HG03060 (cell line): Measurements from ENCODE around the gene KCTD3.
A peak's percentile ranks its signal among the peaks of the same experiment; 100 is the strongest.

Experiments used
- ATAC-seq: cut with Tn5 transposase; IDR thresholded peaks from one replicate; pipeline ENCODE4 v1.9.1; 2021; ENCODE audit warnings: low read depth, moderate number of reproducible peaks; ENCODE audit not compliant: unreplicated experiment

The KCTD3 gene

DNA sequence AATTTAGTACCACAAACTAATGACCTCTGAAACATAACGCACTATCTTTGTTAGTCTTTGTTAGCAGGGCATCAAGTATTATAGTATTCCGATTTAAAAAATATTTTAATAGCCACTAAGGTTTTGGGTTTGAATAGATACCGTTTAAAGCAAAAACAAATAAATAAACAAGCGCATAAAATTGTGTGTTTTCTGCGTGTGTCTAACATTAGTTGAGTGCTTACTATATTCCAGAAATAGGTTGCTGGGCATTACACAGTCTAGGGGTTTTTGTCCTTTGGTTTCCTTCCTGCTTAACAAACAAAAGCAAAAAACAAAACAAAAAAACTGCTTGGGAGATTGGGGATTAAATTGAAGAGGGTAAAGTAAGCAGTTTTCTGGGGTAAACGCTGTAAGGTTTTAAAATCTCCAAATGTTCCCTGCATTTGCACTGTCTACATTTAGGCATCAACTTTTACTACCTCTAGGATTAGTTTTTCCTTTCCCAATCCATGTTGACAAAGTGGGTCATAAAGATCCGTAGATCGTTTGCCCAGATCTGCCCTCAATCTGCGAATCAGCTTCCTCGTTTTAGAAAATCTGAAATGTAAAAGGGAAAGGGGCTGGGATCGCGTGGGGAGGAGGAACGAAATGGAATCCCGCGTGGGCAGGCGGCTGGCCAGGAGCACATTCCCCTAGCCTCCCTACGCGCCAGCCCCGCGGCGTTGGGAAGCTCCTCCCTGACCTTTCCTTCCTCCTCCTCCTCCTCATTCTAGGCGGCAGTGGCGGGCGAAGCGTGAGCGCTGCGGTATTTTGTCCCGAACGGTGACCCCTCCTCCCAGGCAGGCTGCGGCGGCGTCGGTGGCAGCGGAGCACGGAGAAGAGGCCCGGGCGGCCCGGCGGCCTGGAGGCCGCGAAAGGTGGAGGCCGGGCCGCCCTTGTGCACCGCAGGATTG, at the start of gene KCTD3:
KCTD3 (plus strand) TSS at position 749 of the 935 bp plus-strand sequence. CDS start 382 bp downstream, outside the sequence.
- ATAC-seq: peak; percentile 19

DNA sequence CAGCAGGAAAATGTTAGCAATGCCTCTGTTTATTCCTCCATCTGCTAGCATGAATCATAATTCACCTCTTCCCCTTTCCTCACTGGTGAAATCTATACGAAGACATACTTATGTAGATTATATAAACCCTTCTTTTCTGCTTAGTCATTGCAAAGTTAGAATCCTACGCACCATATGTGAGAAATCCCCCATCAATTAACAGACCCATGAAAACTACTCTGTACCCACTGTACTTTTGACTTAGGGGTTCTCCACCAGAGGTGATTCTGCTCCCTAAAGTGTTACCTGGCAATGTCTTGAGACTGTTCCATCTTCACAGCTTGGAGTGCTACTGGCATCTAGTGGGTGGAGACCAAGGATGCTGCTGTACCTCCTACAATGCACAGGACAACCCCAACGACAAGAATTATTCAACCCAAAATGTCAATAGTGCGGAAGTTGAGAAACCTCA, 49.6 kb upstream of the KCTD3 start:
- no peak for ATAC-seq

DNA sequence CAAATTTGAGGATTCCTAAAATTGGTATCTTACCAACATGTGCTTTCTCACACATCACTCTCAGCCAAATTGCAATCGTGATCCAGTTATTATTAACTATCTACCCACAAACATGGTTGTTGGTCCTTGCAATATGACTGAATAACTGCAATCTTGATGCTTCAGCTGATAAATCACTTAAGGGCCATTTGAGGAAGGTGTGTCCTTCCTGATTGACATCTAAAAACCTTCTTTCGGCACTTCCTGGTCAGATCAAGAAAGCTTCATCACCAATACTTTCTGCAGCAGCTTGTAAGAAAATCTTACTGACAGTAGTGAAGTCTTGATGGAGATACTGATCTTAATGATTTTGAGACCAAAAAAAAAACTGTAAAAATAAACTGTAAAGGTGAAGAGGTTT, 48.5 kb upstream of the KCTD3 start:
- ATAC-seq: no peak

DNA sequence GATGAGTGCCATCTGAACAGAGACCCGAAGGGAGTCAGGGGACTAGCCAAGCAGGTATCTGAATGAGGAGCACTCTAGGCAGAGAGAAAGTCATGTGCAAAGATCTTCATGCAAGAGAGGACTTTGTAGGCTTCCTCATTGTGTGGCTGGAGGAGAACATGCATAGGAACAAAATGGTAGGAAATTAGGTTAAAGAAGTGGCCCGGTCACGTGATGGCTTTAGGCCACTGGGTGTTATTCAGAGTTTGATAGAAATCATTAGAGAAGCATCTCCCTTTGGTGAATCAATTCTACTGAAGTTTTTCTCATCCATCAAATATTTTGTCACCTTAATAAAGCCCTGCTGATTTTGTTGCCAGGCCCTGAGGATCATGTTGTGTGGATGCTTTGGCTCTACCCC, 45.8 kb upstream of the KCTD3 start:
- ATAC-seq: no peak

DNA sequence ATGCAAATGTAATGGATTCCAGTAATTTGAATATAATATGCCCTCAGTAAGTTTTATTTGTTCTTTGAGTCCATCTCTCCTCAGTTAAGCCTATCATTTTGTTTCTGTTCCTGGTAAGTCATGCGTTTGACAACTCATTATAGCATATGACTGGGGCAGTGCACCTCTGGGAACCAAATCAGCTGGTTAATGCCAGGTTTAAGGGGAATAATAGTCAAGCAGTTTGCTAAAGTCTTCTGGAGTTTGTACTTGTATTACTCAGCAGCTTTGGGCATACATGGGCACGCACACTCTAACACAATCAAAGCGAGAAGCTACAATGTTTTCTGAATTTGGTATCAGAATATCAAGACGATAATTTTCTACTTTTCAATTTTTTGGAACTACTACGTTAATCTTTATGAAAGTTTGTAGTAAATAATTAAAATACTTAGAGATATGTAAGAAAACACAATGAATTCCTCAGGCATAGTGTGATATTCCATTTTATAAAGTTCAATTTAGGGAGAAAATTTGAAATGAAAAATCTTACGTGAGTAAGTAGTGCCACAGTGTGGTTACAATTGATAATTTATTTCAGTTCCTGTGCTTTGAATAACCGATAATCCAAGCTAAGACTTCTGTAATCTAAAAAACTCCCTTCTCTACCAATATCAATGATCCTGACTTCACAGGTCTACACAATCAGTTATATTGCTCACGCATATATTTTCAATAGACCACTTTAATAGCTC, 43.8 kb upstream of the KCTD3 start:
- no peak for ATAC-seq

DNA sequence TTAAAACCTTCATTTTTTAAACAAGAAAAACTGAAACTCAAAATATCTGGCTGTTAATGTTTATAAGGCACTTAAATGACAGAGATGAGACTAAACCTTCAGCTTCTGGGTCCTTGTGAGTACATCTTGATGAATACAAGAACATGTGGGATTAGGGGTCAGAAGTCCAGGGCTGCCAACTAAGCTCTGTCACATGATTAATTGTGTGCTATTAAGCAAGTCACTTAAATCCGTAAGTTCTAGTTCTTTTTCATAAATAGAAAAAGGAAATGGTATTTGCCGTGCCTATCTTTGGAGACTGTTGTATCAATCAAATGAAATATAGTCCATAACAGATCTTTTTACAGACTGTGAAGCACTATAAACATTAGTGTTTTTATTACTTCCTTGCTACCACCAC, 43.2 kb upstream of the KCTD3 start:
- no peak for ATAC-seq

DNA sequence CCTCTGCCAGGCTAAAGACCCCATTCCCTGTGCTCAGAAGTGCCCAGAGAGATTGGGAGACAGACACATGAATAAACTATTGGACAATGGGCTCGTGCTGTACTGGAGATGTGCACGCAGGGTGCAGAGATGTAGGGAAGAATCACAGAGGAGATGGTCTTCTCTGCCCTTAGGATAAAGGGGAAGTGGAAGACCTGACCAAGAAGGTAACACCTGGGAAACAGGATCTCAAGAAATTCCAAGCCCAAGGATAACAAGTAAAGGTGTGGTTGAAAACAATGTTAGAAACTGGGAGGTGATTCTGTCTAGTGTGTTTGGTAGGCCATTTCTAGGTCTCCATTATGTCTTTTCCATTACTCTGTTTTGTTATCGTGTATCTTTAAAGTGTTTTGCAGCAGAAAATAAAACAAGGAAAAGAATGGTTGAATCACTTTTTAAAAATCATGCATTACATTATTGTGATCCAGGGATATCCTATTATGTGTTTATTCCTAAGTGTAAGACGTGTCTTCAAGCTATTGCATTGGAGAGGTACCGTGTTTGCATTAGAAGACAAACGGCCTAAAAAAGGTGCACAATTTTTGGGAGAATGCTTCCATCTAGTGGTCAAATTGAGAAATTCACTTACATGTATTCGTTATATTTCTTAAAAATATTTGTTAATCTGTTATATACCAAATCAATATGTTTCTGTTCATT, 40.8 kb upstream of the KCTD3 start:
- ATAC-seq: no peak

DNA sequence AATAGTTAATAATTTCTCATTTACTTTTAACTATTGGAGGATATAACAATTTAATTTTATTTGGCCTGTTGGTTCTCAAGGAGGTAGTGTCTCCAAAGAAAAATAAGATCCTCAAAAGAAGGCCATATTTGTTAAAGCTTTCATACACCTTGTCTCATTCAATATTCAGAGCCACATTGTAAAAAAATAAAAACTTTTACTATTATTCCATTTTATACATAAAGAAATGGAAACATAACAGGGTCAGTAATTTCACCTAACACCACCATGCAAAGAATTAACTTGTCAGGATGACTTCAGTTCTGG, 40.3 kb upstream of the KCTD3 start:
- no peak for ATAC-seq

DNA sequence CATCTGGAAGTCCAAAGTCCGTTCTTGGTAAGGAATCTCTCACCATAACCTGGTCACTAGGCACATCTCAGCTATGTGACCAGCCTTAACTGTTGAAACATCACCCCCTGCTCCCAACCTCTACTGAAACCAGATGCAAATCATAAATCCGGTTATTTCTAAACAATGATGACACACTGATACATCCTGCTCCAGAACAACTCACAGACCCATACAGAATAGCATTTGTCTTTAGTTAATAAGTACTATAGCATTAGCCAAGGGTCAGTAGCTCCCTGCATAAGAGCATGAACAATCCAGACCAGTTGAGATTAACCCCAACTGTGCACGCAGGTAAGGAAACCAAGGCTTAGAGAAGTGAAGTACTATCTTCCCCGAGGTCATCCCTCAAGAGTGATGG, 38.0 kb upstream of the KCTD3 start:
- ATAC-seq: no peak

DNA sequence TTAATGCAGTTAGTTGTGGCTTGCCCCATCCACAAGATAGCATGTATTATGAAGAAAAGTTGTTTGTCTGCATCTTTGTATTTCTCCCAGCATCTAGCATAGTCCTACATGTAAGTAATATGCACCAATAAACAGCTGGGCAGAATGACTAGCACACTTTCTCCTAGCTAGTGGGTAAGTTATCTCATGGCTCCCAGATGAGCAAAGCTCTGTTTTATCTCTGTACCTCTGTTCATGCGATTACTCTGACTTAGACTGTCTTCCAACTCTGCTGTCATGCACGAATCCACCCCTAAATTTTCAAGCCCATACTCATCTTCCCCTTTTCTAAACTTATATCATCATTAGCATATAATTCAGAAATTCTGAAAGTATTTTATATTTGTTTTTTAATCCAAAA, 37.5 kb upstream of the KCTD3 start:
- ATAC-seq: no peak

DNA sequence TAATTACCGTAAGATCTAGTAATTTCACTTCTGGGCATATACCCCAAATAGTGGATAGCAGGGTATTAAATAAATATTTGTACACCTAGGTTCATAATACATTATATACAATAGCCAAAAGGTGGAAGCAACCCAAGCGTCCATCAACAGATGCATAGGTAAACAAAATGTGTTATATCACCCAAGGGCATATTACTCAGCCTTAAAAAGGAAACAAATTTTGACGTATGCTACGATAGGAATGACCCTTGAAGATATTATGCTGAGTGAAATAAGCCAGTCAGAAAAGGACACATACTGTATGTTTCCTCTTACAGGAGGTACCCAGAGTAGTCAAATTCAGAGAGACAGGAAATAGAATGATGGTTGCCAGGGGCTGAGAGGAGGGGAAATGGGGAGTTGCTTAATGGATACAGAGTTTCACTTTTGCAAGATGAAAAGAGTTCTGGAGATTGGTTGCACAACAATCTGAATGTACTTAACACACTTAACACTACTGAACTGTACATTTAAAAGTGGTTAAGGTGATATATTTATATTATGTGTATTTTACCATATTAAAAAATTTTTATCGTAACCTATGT, 36.6 kb upstream of the KCTD3 start:
- ATAC-seq: no peak

DNA sequence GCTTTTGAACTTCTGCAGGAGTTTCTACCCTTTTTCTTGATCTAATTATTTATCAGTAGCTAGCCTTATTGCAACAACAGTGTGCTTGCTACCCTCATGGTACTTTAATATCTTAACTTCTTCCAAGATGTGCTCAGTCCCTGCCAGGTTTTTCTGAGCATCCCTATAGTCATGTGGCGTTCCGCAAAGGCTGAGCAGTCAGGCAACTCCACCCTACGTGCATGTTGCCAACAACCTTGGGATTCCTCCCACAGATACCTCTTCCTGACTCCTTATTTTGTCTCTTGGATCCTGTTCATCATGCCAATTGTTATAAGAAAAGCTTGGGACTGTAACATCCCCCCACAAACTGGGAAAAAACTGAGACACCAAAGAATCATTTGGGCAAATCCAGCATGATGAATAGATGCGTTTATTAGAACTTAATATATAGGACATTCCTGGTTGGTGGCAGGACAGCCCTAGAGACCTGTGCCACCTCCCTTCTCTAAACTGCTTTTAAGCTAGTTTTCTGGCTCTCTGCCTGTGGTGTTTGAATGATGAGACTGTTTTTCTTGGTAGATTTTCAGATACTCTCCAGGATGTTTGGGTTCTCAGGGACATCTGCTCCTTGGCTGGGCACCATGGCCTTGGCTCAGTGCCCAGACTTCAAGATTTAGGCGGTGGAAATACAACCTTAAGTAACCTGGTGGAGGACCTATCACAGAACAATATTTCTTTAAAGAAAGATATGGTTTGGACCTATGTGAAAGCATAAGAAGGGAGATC, 27.1 kb upstream of the KCTD3 start:
- ATAC-seq: no peak

DNA sequence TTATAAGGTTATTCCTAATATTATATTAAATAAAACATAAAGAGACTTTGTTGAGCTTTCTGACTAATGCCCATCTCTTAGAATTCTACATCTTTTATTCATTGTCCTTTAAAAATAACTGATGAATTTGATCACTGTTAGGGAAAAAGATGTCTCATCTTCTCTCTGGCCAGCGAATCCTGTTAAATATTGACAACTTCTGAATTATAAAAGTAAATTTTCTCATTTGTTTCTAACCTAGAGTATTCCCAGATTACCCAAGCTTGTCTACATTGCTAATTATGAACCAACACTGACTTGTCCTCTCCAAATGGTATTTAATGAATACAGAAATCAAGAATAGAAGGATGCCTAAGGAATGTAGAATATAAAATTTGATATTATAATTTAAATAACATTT, 24.8 kb upstream of the KCTD3 start:
- no peak for ATAC-seq

DNA sequence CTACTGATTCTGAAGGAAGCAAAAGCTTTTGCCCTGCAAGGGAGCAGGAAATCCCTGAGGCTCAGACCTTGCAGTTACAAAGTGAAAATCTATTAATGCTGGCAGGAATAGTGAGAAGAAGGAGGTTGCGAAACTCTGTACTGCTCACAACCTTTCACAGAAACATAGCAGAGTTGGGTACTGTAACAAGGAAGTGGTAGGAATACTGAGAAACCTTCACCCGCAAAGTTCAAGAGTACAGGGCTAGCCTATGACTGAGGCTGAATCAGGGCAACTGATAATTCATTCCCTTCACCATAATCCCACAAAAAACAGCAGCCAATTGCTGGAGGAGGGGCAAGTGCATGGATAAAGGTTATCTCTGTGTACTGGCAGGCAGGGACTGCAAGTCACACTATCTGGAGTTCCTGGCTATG, 23.9 kb upstream of the KCTD3 start:
- no peak for ATAC-seq

DNA sequence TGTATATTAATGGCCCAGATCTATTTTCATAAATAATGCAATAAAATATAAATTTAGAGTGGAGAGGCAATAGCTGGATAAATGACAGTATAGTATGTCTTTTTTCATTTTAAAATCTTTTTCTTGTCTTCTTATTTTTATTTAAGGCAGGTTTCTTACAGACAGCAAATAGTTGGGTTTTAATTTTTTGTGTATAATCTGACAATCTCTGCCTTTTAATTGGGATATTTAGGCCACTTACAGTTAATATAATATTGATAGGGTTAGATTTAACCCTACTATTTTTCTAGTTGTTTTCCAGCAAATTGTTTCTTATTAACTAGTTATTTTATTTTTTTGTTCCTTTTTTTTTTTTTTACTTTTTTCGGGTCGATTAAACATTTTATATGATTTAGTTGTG, 23.3 kb upstream of the KCTD3 start:
- no peak for ATAC-seq

DNA sequence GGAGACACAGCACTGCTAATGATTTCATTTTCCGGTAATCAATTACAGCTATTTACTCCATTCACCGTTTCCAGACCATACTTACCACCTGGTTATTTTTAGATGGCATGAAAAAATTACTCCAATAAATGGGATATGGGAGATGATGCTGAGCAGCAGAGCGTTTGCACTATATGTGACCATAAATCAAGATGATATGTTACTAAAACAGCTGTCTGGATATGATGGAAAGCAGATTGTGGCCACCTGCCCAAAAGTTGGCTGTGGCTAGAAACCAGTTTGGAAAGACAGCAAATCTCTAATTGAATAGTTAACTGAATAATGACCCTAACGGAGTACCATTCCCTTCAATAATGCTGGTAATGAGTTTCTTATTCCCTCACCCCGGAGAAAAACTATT, 22.5 kb upstream of the KCTD3 start:
- ATAC-seq: no peak

DNA sequence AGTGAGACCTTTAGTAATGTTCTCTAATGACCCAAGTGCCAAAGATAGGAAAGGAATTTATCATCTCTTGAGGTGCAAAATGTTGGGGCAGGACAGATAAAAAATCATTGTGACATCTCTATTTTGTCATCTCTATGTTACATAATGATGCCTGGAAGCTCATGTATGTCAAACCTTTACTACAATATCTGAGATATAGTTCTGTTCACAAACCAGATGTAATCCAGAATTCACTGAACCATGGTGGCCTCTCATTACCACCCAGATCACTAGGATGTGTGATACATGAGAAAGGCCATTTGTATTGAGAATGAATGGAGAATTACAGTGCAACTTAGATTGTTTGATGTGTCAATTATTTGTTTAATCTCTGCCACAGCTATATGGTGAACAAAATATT, 22.0 kb upstream of the KCTD3 start:
- no peak for ATAC-seq

DNA sequence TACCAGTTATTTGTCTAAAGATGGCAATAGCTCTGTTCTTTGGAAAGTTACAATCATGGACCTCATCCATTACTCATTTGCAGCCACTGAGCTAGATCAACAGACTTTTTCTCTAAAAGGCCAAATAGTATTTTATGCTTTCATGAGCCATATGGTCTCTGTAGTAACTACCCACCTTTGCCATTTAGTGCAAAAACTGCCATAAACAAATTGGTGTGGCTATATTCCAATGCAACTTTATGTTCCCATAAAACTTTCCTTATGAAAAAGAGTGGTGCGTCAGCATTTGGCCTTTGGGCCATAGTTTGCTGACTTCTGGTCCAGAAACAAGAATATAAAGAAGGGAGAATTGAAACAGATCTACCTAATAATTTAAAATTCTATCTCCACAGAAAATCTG, 20.1 kb upstream of the KCTD3 start:
- ATAC-seq: no peak

DNA sequence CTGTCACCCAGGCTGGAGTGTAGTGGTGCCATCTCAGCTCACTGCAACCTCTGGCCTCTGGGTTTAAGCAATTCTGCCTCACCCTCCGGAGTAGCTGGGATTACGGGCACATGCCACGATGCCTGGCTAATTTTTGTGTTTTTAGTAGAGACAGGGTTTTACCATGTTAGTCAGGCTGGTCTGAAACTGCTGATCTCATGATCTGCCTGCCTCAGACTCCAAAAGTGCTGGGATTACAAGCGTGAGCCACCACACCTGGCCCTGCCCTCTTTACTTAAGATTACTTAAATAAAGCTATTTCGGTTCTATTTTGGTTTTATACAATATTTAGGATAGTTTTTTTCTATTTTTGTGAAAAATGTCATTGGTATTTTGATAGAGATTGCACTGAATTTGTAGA, 15.3 kb upstream of the KCTD3 start:
- ATAC-seq: no peak

DNA sequence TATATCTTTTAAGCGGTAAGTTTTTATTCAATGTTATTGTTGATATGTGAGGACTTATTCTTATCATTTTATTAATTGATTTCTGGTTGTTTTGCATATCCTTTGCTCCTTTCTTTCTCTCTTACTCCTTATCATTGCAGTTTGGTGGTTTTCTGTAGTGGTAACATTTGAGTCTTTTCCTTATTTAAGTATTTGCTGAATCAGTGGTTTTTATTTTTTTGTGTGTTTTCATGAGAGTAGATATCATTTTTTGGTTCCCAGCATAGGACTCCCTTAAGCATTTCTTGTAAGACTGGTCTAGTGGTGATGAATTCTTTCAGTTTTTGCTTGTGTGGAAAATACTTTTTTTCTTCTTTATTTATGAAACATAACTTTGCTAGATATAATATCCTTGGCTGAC, 12.2 kb upstream of the KCTD3 start:
- no peak for ATAC-seq
